ENCODE measurements around the gene DPEP1. TPM values are rescaled to one million over a fixed set of nuclear protein-coding genes. Genes with fewer than 3 reads are reported as not detected.
"Not testable (repeated sequence)": the region's sequence is repeated elsewhere in the genome, so short reads cannot be mapped to it uniquely, and the experiment has no call there.

DPEP1 gene
- total RNA-seq, 1 experiment from 2014 or later = 0.49 TPM

DNA sequence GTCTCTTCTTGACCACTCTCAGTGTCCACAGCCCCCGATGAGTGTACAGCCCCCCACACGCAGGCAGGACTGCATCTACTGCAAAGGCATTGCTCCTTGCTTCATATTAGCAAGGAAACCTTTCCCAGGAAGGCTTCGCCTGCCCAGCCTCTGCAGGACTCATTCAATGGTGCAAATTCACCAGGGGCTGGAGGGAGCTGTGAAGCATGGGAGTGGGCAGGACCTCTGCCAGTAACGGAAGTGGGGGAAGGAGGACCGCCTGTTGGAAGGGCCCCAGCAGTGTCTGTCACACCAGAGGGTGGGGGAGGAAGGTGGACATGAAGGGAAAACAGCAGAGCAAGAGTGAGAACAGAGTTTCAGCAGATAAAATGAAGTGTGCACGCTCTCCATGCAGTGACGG is 46.7 kb downstream of the DPEP1 start:
- CTCF ChIA-PET = no interaction called here
- DNase-seq (ENCODE audit: low spot score) = no peak
- no TSS peak for BruUV-seq (replicated peaks)

DNA sequence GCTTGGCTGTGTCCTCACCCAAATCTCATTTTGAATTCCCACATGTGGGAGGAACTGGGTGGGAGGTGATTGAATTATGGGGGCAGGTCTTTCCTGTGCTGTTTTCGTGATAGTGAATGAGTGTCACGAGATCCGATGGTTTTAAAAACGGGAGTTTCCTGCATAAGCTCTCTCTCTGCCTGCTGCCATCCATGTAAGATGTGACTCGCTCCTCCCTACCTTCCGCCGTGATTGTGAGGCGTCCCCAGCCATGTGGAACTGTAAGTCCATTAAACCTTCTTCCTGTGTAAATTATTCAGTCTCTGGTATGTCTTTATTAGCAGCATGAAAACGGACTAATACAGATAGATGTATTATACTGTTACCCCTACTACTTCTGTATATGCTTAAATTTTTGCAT is 47.8 kb downstream of the DPEP1 start:
- ChIA-PET POLR2A (ENCODE audit: low non-redundant PET) (no interaction called here), CTCF (no interaction called here)
- DNase-seq (ENCODE audit: low spot score) = no peak
- no TSS peak for BruUV-seq (replicated peaks)
- intact Hi-C loops (cut with micrococcal nuclease; ENCODE audit: unreplicated experiment) = no loop called here
- H3K27ac ChIP-seq (ENCODE audit: low read depth, low read length, poor library complexity, severe bottlenecking) = no peak overlapping the region
- H3K4me1 ChIP-seq (ENCODE audit: insufficient read depth, low read length, poor library complexity, severe bottlenecking) = peaks cover 18% of the 10 kb centered on the region
- H3K36me3 ChIP-seq (ENCODE audit: insufficient read depth, low read length, poor library complexity, severe bottlenecking) = peaks cover 30% of the 10 kb centered on the region
- H3K4me3 ChIP-seq (ENCODE audit: low read depth, low read length, poor library complexity, severe bottlenecking) = no peak overlapping the region
- no peaks in the 10 kb centered on the region for H3K9me3 ChIP-seq (ENCODE audit: low read depth, low read length, poor library complexity, severe bottlenecking)
- H3K27me3 ChIP-seq (replicated peaks; ENCODE audit: insufficient read depth, low read depth, low read length, poor library complexity) = no peaks in the 10 kb centered on the region
- TF ChIP-seq, protein P1, sequence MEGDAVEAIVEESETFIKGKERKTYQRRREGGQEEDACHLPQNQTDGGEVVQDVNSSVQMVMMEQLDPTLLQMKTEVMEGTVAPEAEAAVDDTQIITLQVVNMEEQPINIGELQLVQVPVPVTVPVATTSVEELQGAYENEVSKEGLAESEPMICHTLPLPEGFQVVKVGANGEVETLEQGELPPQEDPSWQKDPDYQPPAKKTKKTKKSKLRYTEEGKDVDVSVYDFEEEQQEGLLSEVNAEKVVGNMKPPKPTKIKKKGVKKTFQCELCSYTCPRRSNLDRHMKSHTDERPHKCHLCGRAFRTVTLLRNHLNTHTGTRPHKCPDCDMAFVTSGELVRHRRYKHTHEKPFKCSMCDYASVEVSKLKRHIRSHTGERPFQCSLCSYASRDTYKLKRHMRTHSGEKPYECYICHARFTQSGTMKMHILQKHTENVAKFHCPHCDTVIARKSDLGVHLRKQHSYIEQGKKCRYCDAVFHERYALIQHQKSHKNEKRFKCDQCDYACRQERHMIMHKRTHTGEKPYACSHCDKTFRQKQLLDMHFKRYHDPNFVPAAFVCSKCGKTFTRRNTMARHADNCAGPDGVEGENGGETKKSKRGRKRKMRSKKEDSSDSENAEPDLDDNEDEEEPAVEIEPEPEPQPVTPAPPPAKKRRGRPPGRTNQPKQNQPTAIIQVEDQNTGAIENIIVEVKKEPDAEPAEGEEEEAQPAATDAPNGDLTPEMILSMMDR (conservative IDR thresholded peaks at IDR 0.05; ENCODE audit: low read depth, low read length) = no peak
- TF ChIP-seq EZH2 (IDR thresholded peaks at IDR 0.05; ENCODE audit: borderline replicate concordance, low read depth, low read length, poor library complexity, severe bottlenecking) = no peak

More for the DNA sequence above, 46.7 kb downstream of the DPEP1 start:
- H3K27ac ChIP-seq (ENCODE audit: low read depth, low read length, poor library complexity, severe bottlenecking) = no peak overlapping the region
- H3K4me1 ChIP-seq (ENCODE audit: insufficient read depth, low read length, poor library complexity, severe bottlenecking) = peaks cover 18% of the 10 kb centered on the region
- no peak overlapping the region for H3K4me3 ChIP-seq (ENCODE audit: low read depth, low read length, poor library complexity, severe bottlenecking)
- POLR2A ChIA-PET (ENCODE audit: low non-redundant PET) = no interaction called here
- TF ChIP-seq, protein P1 (conservative IDR thresholded peaks at IDR 0.05; ENCODE audit: low read depth, low read length) = no peak
- TF ChIP-seq EZH2 (IDR thresholded peaks at IDR 0.05; ENCODE audit: borderline replicate concordance, low read depth, low read length, poor library complexity, severe bottlenecking) = no peak
- H3K36me3 ChIP-seq (ENCODE audit: insufficient read depth, low read length, poor library complexity, severe bottlenecking) = peaks cover 30% of the 10 kb centered on the region
- no peaks in the 10 kb centered on the region for H3K9me3 ChIP-seq (ENCODE audit: low read depth, low read length, poor library complexity, severe bottlenecking)
- no peaks in the 10 kb centered on the region for H3K27me3 ChIP-seq (replicated peaks; ENCODE audit: insufficient read depth, low read depth, low read length, poor library complexity)
- intact Hi-C loops (cut with micrococcal nuclease; ENCODE audit: unreplicated experiment) = no loop called here

DNA sequence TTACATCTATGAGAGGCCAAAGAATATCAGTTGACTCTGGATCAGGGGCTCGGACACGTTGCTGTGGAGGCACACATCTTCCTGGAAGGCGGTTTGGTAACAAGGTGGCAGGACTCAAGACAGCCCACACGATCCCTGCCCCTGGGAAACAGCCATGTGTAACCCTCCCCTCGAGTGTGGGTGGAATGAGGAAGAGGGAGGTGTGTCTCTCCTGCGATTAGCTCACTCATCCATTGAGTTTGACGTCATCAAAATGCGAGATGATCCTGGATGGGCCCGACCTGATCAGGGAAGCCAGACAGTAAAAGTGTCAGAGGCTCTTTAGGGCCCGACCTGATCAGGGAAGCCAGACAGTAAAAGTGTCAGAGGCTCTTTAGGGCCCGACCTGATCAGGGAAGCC is 50.8 kb downstream of the DPEP1 start:
- H3K4me1 ChIP-seq (ENCODE audit: insufficient read depth, low read length, poor library complexity, severe bottlenecking); DNase-seq (ENCODE audit: low spot score); CTCF ChIA-PET; BruUV-seq (replicated peaks); H3K27me3 ChIP-seq (replicated peaks; ENCODE audit: insufficient read depth, low read depth, low read length, poor library complexity); POLR2A ChIA-PET (ENCODE audit: low non-redundant PET); H3K4me3 ChIP-seq (ENCODE audit: low read depth, low read length, poor library complexity, severe bottlenecking); intact Hi-C loops (cut with micrococcal nuclease; ENCODE audit: unreplicated experiment); H3K9me3 ChIP-seq (ENCODE audit: low read depth, low read length, poor library complexity, severe bottlenecking): not testable (repeated sequence)
- peaks cover 28% of the 10 kb centered on the region for H3K36me3 ChIP-seq (ENCODE audit: insufficient read depth, low read length, poor library complexity, severe bottlenecking)
- peak overlapping the region; percentile 23 for H3K27ac ChIP-seq (ENCODE audit: low read depth, low read length, poor library complexity, severe bottlenecking)

DNA sequence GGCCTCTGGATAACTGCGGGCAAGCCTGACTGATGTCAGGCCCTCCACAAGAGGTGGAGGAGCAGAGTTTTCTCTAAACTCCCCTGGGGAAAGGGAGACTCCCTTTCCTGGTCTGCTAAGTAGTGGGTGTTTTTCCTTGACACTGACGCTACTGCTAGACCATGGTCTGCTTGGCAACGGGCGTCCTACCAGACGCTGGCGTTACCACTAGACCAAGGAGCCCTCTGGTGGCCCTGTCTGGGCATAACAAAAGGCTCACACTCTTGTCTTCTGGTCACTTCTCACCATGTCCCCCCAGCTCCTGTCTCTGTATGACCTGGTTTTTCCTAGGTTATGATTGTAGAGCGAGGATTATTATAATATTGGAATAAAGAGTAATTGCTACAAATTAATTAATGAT is 53.6 kb downstream of the DPEP1 start:
- H3K27me3 ChIP-seq (replicated peaks; ENCODE audit: insufficient read depth, low read depth, low read length, poor library complexity); H3K4me1 ChIP-seq (ENCODE audit: insufficient read depth, low read length, poor library complexity, severe bottlenecking); H3K36me3 ChIP-seq (ENCODE audit: insufficient read depth, low read length, poor library complexity, severe bottlenecking); H3K4me3 ChIP-seq (ENCODE audit: low read depth, low read length, poor library complexity, severe bottlenecking); H3K27ac ChIP-seq (ENCODE audit: low read depth, low read length, poor library complexity, severe bottlenecking); intact Hi-C loops (cut with micrococcal nuclease; ENCODE audit: unreplicated experiment); POLR2A ChIA-PET (ENCODE audit: low non-redundant PET); H3K9me3 ChIP-seq (ENCODE audit: low read depth, low read length, poor library complexity, severe bottlenecking); BruUV-seq (replicated peaks); CTCF ChIA-PET: not testable (repeated sequence)
- TF ChIP-seq, protein P1 (conservative IDR thresholded peaks at IDR 0.05; ENCODE audit: low read depth, low read length) = peak; percentile 47
- peak; percentile 56 for DNase-seq (ENCODE audit: low spot score)
